Measurements from ENCODE around the gene FCRLB. TPM values are rescaled to one million over a fixed set of nuclear protein-coding genes. Genes with fewer than 3 reads are reported as not detected.

Gene FCRLB
- total and polyA plus RNA-seq, 2 donors (not counting 1 experiment from before 2014, with no cell fraction given), result 3.8 to 6.4 TPM

GRCh38 chr1:161766102-161766981, 45.0 kb downstream of the FCRLB start, which contains the start of gene ATF6:
Gene ATF6 (plus strand): TSS chr1:161766320. CDS start chr1:161766361, 41 bp downstream.
- no peaks in the 10 kb centered on the region for H3K36me3 ChIP-seq (replicated peaks in 1 of 2; ENCODE audit: control extremely low read depth in 1 of 2, control insufficient read depth in 1 of 2, extremely low read depth in 1 of 2, insufficient read depth in 2 of 2, low read length in 1 of 2)
- peak within 1 kb of the TSS; percentile 95 for H3K27ac Mint-ChIP-seq
- H3K9me3 Mint-ChIP-seq (ENCODE audit: insufficient read depth), result no peaks in the 10 kb centered on the region
- H3K4me1 ChIP-seq (ENCODE audit: control insufficient read depth in 2 of 2, insufficient read depth in 2 of 2, low read length in 2 of 2), result peaks cover 32 to 34% of the 10 kb centered on the region in 2 donors
- intact Hi-C loops (cut with micrococcal nuclease), result loop anchor here (1.0 to 10.0 kb wide), 4 partner anchors 17 to 796 kb away; partner anchors contain the start of genes DUSP12 and UAP1
- TF ChIP-seq CTCF (IDR thresholded peaks at IDR 0.05), result no peak
- TF ChIP-seq EZH2 (IDR thresholded peaks at IDR 0.05; ENCODE audit: borderline replicate concordance, insufficient read depth, low read depth, low read length, poor library complexity, severe bottlenecking), result no peak
- 0% methylated on average over 23 of the region's 35 CpGs for WGBS (ENCODE audit: insufficient coverage)
- peak; percentile 93 for DNase-seq
- peaks cover 58% of the 10 kb centered on the region for H3K79me2 ChIP-seq (ENCODE audit: control insufficient read depth, insufficient read depth, low read length)
- ChIA-PET POLR2A (interaction anchor here (0.5 kb wide), 1 partner anchor 15 kb away, joined by 4 read pairs; no protein-coding TSS in a partner anchor), CTCF (interaction anchor here (0.6 to 1.4 kb wide), 5 partner anchors 17 to 366 kb away, joined by 3 to 5 read pairs (median 4); partner anchors contain the start of gene DUSP12)
- H3K27me3 ChIP-seq (replicated peaks in 1 of 4; ENCODE audit: control extremely low read depth in 1 of 4, control insufficient read depth in 3 of 4, insufficient read depth in 4 of 4, low read length in 3 of 4), result no peaks in the 10 kb centered on the region
- peak within 1 kb of the TSS; percentile 99 for H3K4me3 Mint-ChIP-seq
- ATAC-seq (ENCODE audit: low read depth), result peak; percentile 79
- H3K27me3 Mint-ChIP-seq, result no peaks in the 10 kb centered on the region
- peak within 1 kb of the TSS; percentile 95 for H3K9ac ChIP-seq (ENCODE audit: low read length)
- peak within 1 kb of the TSS; percentile 86 for H2AFZ ChIP-seq (ENCODE audit: insufficient read depth, low read depth, low read length, poor library complexity, severe bottlenecking)
- peak within 1 kb of the TSS; percentile 82 to 97 (median 92) for H3K4me3 ChIP-seq (ENCODE audit: control extremely low read depth in 1 of 5, extremely low read depth in 1 of 5, insufficient read depth in 1 of 5, low read depth in 2 of 5, low read length in 4 of 5)
- H3K9me3 ChIP-seq (ENCODE audit: control extremely low read depth in 1 of 3, control insufficient read depth in 2 of 3, insufficient read depth in 1 of 3, low read length in 2 of 3), result no peaks in the 10 kb centered on the region
- peaks cover 49% of the 10 kb centered on the region for H3K4me1 Mint-ChIP-seq
- peak within 1 kb of the TSS; percentile 80 to 96 for H3K27ac ChIP-seq (ENCODE audit: low read length in 2 of 2)
- H4K20me1 ChIP-seq (ENCODE audit: control insufficient read depth, insufficient read depth, low read length, poor library complexity, severe bottlenecking), result peaks cover 15% of the 10 kb centered on the region
- H3K4me2 ChIP-seq (replicated peaks; ENCODE audit: low read depth, low read length, poor library complexity, severe bottlenecking), result peak within 1 kb of the TSS; percentile 81

Data from B cell (primary cell).